ENCODE measurements around the gene FOXP1.

The FOXP1 gene

GRCh38 chr3:71149959-71150954 lies 433.3 kb downstream of the FOXP1 start:
- TF ChIP-seq CREB5 (CRISPR knock-in tag; IDR thresholded peaks at IDR 0.05; ENCODE audit: low read depth) = no peak
- no peak for TF ChIP-seq ARNTL (CRISPR knock-in tag; IDR thresholded peaks at IDR 0.05; ENCODE audit: borderline replicate concordance, low read depth)
- no peak for TF ChIP-seq TSHZ2 (CRISPR knock-in tag; IDR thresholded peaks at IDR 0.05)
- ATAC-seq = peak; percentile 53; the same call in 1 of the 3 replicates

- TF ChIP-seq ZC3H10 (CRISPR knock-in tag; IDR thresholded peaks at IDR 0.05) (no peak), ZNF8 (CRISPR knock-in tag; IDR thresholded peaks at IDR 0.05) (no peak), OSR1 (CRISPR knock-in tag; IDR thresholded peaks at IDR 0.05) (no peak), ZNF70 (CRISPR knock-in tag; IDR thresholded peaks at IDR 0.05) (no peak), ESRRG (CRISPR knock-in tag; IDR thresholded peaks at IDR 0.05) (no peak), ZNF565 (CRISPR knock-in tag; conservative IDR thresholded peaks at IDR 0.05; ENCODE audit: low read depth) (no peak), ISL1 (CRISPR knock-in tag; IDR thresholded peaks at IDR 0.05) (no peak), TOX (CRISPR knock-in tag; IDR thresholded peaks at IDR 0.05; ENCODE audit: borderline replicate concordance) (no peak), TCF4 (CRISPR knock-in tag; IDR thresholded peaks at IDR 0.05; ENCODE audit: borderline replicate concordance) (no peak), CSDC2 (CRISPR knock-in tag; IDR thresholded peaks at IDR 0.05) (no peak), CSRNP3 (CRISPR knock-in tag; IDR thresholded peaks at IDR 0.05) (no peak), ARNTL (CRISPR knock-in tag; IDR thresholded peaks at IDR 0.05; ENCODE audit: borderline replicate concordance, low read depth) (no peak), PPARA (CRISPR knock-in tag; IDR thresholded peaks at IDR 0.05; ENCODE audit: borderline replicate concordance) (no peak), TSHZ2 (CRISPR knock-in tag; IDR thresholded peaks at IDR 0.05) (no peak), RARB (CRISPR knock-in tag; IDR thresholded peaks at IDR 0.05) (no peak)
- ATAC-seq = no peak
Measured at GRCh38 chr3:71148455-71149060, 435.0 kb downstream of the FOXP1 start.

- ATAC-seq = no peak
- TF ChIP-seq ESRRG (CRISPR knock-in tag; IDR thresholded peaks at IDR 0.05) = no peak
- TF ChIP-seq ISL1 (CRISPR knock-in tag; IDR thresholded peaks at IDR 0.05) = no peak
- TF ChIP-seq CSDC2 (CRISPR knock-in tag; IDR thresholded peaks at IDR 0.05) = no peak
- TF ChIP-seq ZFP3 (CRISPR knock-in tag; IDR thresholded peaks at IDR 0.05) = no peak
- TF ChIP-seq PPARA (CRISPR knock-in tag; IDR thresholded peaks at IDR 0.05; ENCODE audit: borderline replicate concordance) = no peak
- no peak for TF ChIP-seq TCF4 (CRISPR knock-in tag; IDR thresholded peaks at IDR 0.05; ENCODE audit: borderline replicate concordance)
- TF ChIP-seq ZNF8 (CRISPR knock-in tag; IDR thresholded peaks at IDR 0.05) = no peak
- TF ChIP-seq ZC3H10 (CRISPR knock-in tag; IDR thresholded peaks at IDR 0.05) = no peak
- no peak for TF ChIP-seq OSR1 (CRISPR knock-in tag; IDR thresholded peaks at IDR 0.05)
- no peak for TF ChIP-seq SNAI2 (CRISPR knock-in tag; IDR thresholded peaks at IDR 0.05)
- TF ChIP-seq TSHZ2 (CRISPR knock-in tag; IDR thresholded peaks at IDR 0.05) = no peak
- no peak for TF ChIP-seq POU6F1 (CRISPR knock-in tag; IDR thresholded peaks at IDR 0.05; ENCODE audit: borderline replicate concordance, low read depth)
Measured at GRCh38 chr3:71146673-71147072, 436.9 kb downstream of the FOXP1 start.

Measured in SK-N-SH treated with all-trans-retinoic acid at 6 μM for 48 hours (cell line).